Liver (tissue), 9 donors: ENCODE measurements around the gene SDF2L1. TPM values are rescaled to one million over a fixed set of nuclear protein-coding genes. Genes with fewer than 3 reads are reported as not detected.

Experiments
- DNase-seq: peaks from one replicate; pipeline ENCODE4 v3.0.0-alpha.2; 2017; ENCODE audit warnings: low spot score
- H3K27ac ChIP-seq, 2 donors: one replicate each; pipeline ENCODE4 v1.7.0; 2013; ENCODE audit warnings: inconsistent platforms in 2 of 2, low read length in 2 of 2, control low read depth in 1 of 2, low read depth in 1 of 2, mild to moderate bottlenecking in 1 of 2
- H3K27me3 ChIP-seq, 4 donors: one replicate each; pipeline versions ENCODE4 v1.6.1 to v1.7.0; 2013; ENCODE audit warnings: low read length in 3 of 4, inconsistent platforms in 1 of 4, mild to moderate bottlenecking in 1 of 4, moderate library complexity in 1 of 4; ENCODE audit not compliant: control insufficient read depth in 4 of 4, insufficient read depth in 4 of 4
- H3K36me3 ChIP-seq, 4 donors: one replicate each; pipeline versions ENCODE4 v1.6.1 to v1.7.0; 2013; ENCODE audit warnings: low read length in 3 of 4, mild to moderate bottlenecking in 3 of 4, low read depth in 1 of 4, moderate library complexity in 1 of 4; ENCODE audit not compliant: control insufficient read depth in 4 of 4, insufficient read depth in 3 of 4
- H3K4me1 ChIP-seq, 4 donors: one replicate each; pipeline versions ENCODE4 v1.6.1 to v1.7.0; 2013; ENCODE audit warnings: low read length in 3 of 4, mild to moderate bottlenecking in 3 of 4, moderate library complexity in 1 of 4; ENCODE audit not compliant: control insufficient read depth in 4 of 4, insufficient read depth in 4 of 4
- H3K4me3 ChIP-seq, 3 donors: one replicate each; pipeline versions ENCODE4 v1.6.1 to v1.7.0; 2013; ENCODE audit warnings: low read length in 3 of 3, control low read depth in 1 of 3, low read depth in 1 of 3, mild to moderate bottlenecking in 1 of 3
- H3K9ac ChIP-seq, 2 donors: one replicate each; pipeline ENCODE4 v1.7.0; 2013; ENCODE audit warnings: low read length in 2 of 2, mild to moderate bottlenecking in 2 of 2, moderate library complexity in 2 of 2, control low read depth in 1 of 2, low read depth in 1 of 2
- H3K9me3 ChIP-seq, 4 donors: one replicate each; pipeline versions ENCODE4 v1.6.1 to v1.7.0; 2013; ENCODE audit warnings: low read length in 3 of 4; ENCODE audit not compliant: control insufficient read depth in 4 of 4
- EGR1 ChIP-seq, 2 donors: IDR thresholded peaks; 2 replicates each; pipeline ENCODE4 v1.6.1; 2016 to 2018; ENCODE audit warnings: antibody characterized with exemption in 2 of 2, low read depth in 2 of 2
- FOXA1 ChIP-seq: IDR thresholded peaks from 2 replicates; pipeline ENCODE4 v1.6.1; 2016; ENCODE audit warnings: antibody characterized with exemption
- FOXA2 ChIP-seq: IDR thresholded peaks from 2 replicates; pipeline ENCODE4 v1.6.1; 2016; ENCODE audit warnings: antibody characterized with exemption
- GABPA ChIP-seq, 2 donors: IDR thresholded peaks in 1 of 2; conservative IDR thresholded peaks in 1 of 2; 2 replicates each; pipeline ENCODE4 v1.6.1; 2016; ENCODE audit warnings: antibody characterized with exemption in 2 of 2, mild to moderate bottlenecking in 1 of 2, moderate library complexity in 1 of 2
- HNF4A ChIP-seq, 2 donors: conservative IDR thresholded peaks; 2 replicates each; pipeline ENCODE4 v1.6.1; 2016; ENCODE audit warnings: antibody characterized with exemption in 2 of 2, mild to moderate bottlenecking in 2 of 2
- HNF4G ChIP-seq: IDR thresholded peaks from 2 replicates; pipeline ENCODE4 v1.6.1; 2016; ENCODE audit warnings: antibody characterized with exemption
- JUND ChIP-seq, 2 donors: IDR thresholded peaks; 2 replicates each; pipeline ENCODE4 v1.6.1; 2016; ENCODE audit warnings: antibody characterized with exemption in 2 of 2
- NR2F2 ChIP-seq: IDR thresholded peaks from 2 replicates; pipeline ENCODE4 v1.6.1; 2016; ENCODE audit warnings: antibody characterized with exemption
- RAD21 ChIP-seq, 2 donors: IDR thresholded peaks; 2 replicates each; pipeline ENCODE4 v1.6.1; 2016; ENCODE audit warnings: antibody characterized with exemption in 2 of 2, mild to moderate bottlenecking in 2 of 2
- RXRA ChIP-seq, 2 donors: IDR thresholded peaks; 2 replicates each; pipeline ENCODE4 v1.6.1; 2017 to 2018; ENCODE audit warnings: antibody characterized with exemption in 2 of 2, mild to moderate bottlenecking in 1 of 2
- SP1 ChIP-seq: IDR thresholded peaks from 2 replicates; pipeline ENCODE4 v1.6.1; 2018; ENCODE audit warnings: antibody characterized with exemption, mild to moderate bottlenecking
- TAF1 ChIP-seq: conservative IDR thresholded peaks from 2 replicates; pipeline ENCODE4 v1.6.1; 2016; ENCODE audit warnings: antibody characterized with exemption, mild to moderate bottlenecking
- YY1 ChIP-seq: IDR thresholded peaks from 2 replicates; pipeline ENCODE4 v1.6.1; 2016; ENCODE audit warnings: antibody characterized with exemption, mild to moderate bottlenecking
- WGBS: extraction: QIAGEN DNeasy Blood & Tissue Kit; methylation state at CpG from one replicate; pipeline ENCODE4 v1.1.7; 2013; 5-methylcytosine and 5-hydroxymethylcytosine counted together
- polyA plus RNA-seq, 2 donors: library from polyadenylated mRNA; stranded (reverse) in 1 of 2; unstranded in 1 of 2; fragments of 200-250 nt in 1 of 2; fragments of >200 nt in 1 of 2; fragmentation: Nextera tagmentation in 1 of 2; extraction: Ambion mirVana in 1 of 2; gene quantifications; one replicate each; pipeline versions ENCODE4 v1.2.1 to v1.2.3, GENCODE V29; 2013 to 2015
- total RNA-seq, 2 donors: library from RNA; depleted of rRNA; stranded (reverse); fragments of >200 nt; gene quantifications; one replicate each; pipeline ENCODE4 v1.2.3, GENCODE V29; 2014
- TF ChIP-seq, protein P1 (sequence below): IDR thresholded peaks from 2 replicates; pipeline ENCODE4 v1.6.1; 2016; ENCODE audit warnings: antibody characterized with exemption
- TF ChIP-seq, protein P2 (sequence below): fragments of 150-350 bp; IDR thresholded peaks from 2 replicates; pipeline ENCODE4 v1.5.1; 2017; ENCODE audit warnings: improper control_type of control experiment, low read depth, low read length; ENCODE audit not compliant: missing input control
- TF ChIP-seq, protein P3 (sequence below): IDR thresholded peaks from 2 replicates; pipeline ENCODE4 v1.6.1; 2016; ENCODE audit warnings: antibody characterized with exemption, mild to moderate bottlenecking
- TF ChIP-seq, protein P4 (sequence below): IDR thresholded peaks from 2 replicates; pipeline ENCODE4 v1.6.1; 2016; ENCODE audit warnings: antibody characterized with exemption
- TF ChIP-seq, protein P5 (sequence below): IDR thresholded peaks from 2 replicates; pipeline ENCODE4 v1.6.1; 2016; ENCODE audit warnings: antibody characterized with exemption
- donor health status: healthy.
- donor health status: healthy.
- donor health status: healthy.
- donor health status: healthy.
- donor health status: healthy.

The SDF2L1 gene
- total and polyA plus RNA-seq, 4 donors = 36.3 to 173 (median 82.9) TPM

DNA sequence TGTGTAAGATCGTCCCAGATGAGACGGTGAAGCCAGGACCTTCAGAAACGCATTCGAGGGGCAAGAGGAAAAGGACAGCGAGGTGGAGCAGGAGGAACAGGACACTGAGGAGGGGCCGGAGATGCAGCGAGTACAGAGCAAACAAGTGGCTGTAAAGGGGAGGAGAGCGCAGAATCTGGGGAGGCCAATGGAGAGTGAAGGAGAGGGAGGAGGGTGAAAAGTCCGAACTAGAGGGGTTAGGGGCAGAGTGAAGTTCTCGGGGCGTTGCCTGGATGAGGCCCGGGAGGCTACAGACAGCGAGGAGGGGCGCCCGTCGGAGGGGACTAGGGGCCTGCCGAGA, 14.9 kb downstream of the SDF2L1 start:
- WGBS = 37% methylated on average over 17 of the region's 17 CpGs
- H3K27ac ChIP-seq = no peak overlapping the region
- no peaks in the 10 kb centered on the region for H3K9me3 ChIP-seq
- no peak for DNase-seq
- no peak overlapping the region for H3K9ac ChIP-seq
- H3K27me3 ChIP-seq = no peaks in the 10 kb centered on the region
- H3K4me1 ChIP-seq = peaks cover 2 to 10% (median 7%) of the 10 kb centered on the region in 4 donors
- H3K36me3 ChIP-seq = no peaks in the 10 kb centered on the region
- no peak for TF ChIP-seq HNF4G
- no peak for TF ChIP-seq FOXA2
- no peak for TF ChIP-seq GABPA (IDR thresholded peaks at IDR 0.05 in 1 of 2, conservative IDR thresholded peaks at IDR 0.05 in 1 of 2)
- no peak for TF ChIP-seq TAF1
- no peak for TF ChIP-seq JUND (IDR thresholded peaks at IDR 0.05)
- TF ChIP-seq HNF4A (conservative IDR thresholded peaks at IDR 0.05) = no peak
- TF ChIP-seq RAD21 (IDR thresholded peaks at IDR 0.05) = no peak
- TF ChIP-seq, protein P1, sequence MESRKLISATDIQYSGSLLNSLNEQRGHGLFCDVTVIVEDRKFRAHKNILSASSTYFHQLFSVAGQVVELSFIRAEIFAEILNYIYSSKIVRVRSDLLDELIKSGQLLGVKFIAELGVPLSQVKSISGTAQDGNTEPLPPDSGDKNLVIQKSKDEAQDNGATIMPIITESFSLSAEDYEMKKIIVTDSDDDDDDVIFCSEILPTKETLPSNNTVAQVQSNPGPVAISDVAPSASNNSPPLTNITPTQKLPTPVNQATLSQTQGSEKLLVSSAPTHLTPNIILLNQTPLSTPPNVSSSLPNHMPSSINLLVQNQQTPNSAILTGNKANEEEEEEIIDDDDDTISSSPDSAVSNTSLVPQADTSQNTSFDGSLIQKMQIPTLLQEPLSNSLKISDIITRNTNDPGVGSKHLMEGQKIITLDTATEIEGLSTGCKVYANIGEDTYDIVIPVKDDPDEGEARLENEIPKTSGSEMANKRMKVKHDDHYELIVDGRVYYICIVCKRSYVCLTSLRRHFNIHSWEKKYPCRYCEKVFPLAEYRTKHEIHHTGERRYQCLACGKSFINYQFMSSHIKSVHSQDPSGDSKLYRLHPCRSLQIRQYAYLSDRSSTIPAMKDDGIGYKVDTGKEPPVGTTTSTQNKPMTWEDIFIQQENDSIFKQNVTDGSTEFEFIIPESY = no peak
- TF ChIP-seq, protein P2, sequence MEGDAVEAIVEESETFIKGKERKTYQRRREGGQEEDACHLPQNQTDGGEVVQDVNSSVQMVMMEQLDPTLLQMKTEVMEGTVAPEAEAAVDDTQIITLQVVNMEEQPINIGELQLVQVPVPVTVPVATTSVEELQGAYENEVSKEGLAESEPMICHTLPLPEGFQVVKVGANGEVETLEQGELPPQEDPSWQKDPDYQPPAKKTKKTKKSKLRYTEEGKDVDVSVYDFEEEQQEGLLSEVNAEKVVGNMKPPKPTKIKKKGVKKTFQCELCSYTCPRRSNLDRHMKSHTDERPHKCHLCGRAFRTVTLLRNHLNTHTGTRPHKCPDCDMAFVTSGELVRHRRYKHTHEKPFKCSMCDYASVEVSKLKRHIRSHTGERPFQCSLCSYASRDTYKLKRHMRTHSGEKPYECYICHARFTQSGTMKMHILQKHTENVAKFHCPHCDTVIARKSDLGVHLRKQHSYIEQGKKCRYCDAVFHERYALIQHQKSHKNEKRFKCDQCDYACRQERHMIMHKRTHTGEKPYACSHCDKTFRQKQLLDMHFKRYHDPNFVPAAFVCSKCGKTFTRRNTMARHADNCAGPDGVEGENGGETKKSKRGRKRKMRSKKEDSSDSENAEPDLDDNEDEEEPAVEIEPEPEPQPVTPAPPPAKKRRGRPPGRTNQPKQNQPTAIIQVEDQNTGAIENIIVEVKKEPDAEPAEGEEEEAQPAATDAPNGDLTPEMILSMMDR = no peak
- TF ChIP-seq, protein P3, sequence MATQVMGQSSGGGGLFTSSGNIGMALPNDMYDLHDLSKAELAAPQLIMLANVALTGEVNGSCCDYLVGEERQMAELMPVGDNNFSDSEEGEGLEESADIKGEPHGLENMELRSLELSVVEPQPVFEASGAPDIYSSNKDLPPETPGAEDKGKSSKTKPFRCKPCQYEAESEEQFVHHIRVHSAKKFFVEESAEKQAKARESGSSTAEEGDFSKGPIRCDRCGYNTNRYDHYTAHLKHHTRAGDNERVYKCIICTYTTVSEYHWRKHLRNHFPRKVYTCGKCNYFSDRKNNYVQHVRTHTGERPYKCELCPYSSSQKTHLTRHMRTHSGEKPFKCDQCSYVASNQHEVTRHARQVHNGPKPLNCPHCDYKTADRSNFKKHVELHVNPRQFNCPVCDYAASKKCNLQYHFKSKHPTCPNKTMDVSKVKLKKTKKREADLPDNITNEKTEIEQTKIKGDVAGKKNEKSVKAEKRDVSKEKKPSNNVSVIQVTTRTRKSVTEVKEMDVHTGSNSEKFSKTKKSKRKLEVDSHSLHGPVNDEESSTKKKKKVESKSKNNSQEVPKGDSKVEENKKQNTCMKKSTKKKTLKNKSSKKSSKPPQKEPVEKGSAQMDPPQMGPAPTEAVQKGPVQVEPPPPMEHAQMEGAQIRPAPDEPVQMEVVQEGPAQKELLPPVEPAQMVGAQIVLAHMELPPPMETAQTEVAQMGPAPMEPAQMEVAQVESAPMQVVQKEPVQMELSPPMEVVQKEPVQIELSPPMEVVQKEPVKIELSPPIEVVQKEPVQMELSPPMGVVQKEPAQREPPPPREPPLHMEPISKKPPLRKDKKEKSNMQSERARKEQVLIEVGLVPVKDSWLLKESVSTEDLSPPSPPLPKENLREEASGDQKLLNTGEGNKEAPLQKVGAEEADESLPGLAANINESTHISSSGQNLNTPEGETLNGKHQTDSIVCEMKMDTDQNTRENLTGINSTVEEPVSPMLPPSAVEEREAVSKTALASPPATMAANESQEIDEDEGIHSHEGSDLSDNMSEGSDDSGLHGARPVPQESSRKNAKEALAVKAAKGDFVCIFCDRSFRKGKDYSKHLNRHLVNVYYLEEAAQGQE = no peak
- TF ChIP-seq, protein P4, sequence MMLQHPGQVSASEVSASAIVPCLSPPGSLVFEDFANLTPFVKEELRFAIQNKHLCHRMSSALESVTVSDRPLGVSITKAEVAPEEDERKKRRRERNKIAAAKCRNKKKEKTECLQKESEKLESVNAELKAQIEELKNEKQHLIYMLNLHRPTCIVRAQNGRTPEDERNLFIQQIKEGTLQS = no peak
- no peak for TF ChIP-seq YY1
- TF ChIP-seq, protein P5, sequence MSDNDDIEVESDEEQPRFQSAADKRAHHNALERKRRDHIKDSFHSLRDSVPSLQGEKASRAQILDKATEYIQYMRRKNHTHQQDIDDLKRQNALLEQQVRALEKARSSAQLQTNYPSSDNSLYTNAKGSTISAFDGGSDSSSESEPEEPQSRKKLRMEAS = no peak
- no peak for TF ChIP-seq SP1
- no peak for TF ChIP-seq NR2F2
- TF ChIP-seq EGR1 (IDR thresholded peaks at IDR 0.05; ENCODE audit: low read depth in 2 of 2) = no peak
- TF ChIP-seq RXRA (IDR thresholded peaks at IDR 0.05) = no peak
- no peak for TF ChIP-seq FOXA1
- H3K4me3 ChIP-seq = peak overlapping the region in 1 of 3 donors; percentile 61
